Measurements from ENCODE around the gene CCDC171. TPM values are rescaled to one million over a fixed set of nuclear protein-coding genes. Genes with fewer than 3 reads are reported as not detected.
A peak's percentile ranks its signal among the peaks of the same experiment; 100 is the strongest.

CCDC171 gene
- total and polyA plus RNA-seq, 2 donors from 2014 or later, result 1.2 to 5.1 TPM

DNA sequence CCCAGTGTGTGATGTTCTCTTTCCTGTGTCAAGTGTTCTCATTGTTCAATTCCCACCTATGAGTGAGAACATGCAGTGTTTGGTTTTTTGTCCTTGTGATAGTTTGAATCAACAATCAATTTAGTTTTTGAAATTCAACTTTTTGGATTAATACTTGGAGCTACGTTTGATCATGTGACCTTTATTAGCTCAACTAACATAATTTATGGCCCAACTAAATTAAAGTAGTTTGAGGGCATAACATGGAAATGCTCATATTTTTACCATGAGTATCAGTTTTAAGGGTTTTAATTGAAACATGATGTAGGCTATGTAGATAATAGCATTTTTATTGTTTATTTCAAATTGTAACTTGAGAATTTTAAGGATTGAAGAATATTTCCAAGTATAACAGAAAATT lies 168.0 kb downstream of the CCDC171 start:
- Histone ChIP-seq H3K27me3 (ENCODE audit: control insufficient read depth, insufficient read depth, low read length) (no peaks in the 10 kb centered on the region), H3K36me3 (ENCODE audit: control insufficient read depth in 2 of 3, insufficient read depth in 3 of 3, low read length in 3 of 3) (no peaks in the 10 kb centered on the region), H3K27ac (ENCODE audit: low read depth in 2 of 2, low read length in 2 of 2) (no peak overlapping the region), H3K4me3 (ENCODE audit: low read length in 3 of 3) (no peak overlapping the region), H3K9me3 (ENCODE audit: control insufficient read depth in 2 of 3, insufficient read depth in 1 of 3, low read length in 3 of 3) (no peaks in the 10 kb centered on the region), H3K9ac (ENCODE audit: low read length in 3 of 3) (no peak overlapping the region), H3K4me1 (ENCODE audit: control insufficient read depth in 2 of 3, insufficient read depth in 2 of 3, low read depth in 1 of 3, low read length in 3 of 3) (no peaks in the 10 kb centered on the region)
- intact Hi-C loops (cut with DNase I), result no loop called here
- TF ChIP-seq, protein P1, sequence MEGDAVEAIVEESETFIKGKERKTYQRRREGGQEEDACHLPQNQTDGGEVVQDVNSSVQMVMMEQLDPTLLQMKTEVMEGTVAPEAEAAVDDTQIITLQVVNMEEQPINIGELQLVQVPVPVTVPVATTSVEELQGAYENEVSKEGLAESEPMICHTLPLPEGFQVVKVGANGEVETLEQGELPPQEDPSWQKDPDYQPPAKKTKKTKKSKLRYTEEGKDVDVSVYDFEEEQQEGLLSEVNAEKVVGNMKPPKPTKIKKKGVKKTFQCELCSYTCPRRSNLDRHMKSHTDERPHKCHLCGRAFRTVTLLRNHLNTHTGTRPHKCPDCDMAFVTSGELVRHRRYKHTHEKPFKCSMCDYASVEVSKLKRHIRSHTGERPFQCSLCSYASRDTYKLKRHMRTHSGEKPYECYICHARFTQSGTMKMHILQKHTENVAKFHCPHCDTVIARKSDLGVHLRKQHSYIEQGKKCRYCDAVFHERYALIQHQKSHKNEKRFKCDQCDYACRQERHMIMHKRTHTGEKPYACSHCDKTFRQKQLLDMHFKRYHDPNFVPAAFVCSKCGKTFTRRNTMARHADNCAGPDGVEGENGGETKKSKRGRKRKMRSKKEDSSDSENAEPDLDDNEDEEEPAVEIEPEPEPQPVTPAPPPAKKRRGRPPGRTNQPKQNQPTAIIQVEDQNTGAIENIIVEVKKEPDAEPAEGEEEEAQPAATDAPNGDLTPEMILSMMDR (IDR thresholded peaks at IDR 0.05; ENCODE audit: borderline replicate concordance, extremely low read depth, insufficient read depth), result no peak
- FAIRE-seq, result no peak
- DNase-seq, result no peak

DNA sequence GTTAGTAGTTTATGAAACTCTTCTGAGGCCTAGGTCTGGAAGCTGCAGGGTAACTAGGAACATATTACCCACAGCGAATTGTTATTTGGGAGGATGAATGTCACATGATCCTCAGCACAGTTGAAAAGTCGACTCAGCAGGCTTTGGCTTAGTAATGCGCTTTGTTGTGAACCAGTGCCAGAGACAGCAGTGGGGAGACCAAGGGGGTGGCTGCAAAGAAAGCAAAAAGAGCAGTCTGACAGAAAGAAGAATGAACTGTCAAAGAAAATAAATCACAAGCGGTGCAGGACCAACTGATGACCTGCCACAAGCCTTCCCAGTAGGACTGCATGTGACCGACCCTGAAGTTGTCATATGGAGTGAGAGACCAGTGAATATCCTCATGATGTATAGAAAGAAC lies 170.0 kb downstream of the CCDC171 start:
- no peaks in the 10 kb centered on the region for H3K27me3 ChIP-seq (ENCODE audit: control insufficient read depth, insufficient read depth, low read length)
- H3K4me3 ChIP-seq (ENCODE audit: low read length in 3 of 3), result no peak overlapping the region
- H3K36me3 ChIP-seq (ENCODE audit: control insufficient read depth in 2 of 3, insufficient read depth in 3 of 3, low read length in 3 of 3), result no peaks in the 10 kb centered on the region
- no peaks in the 10 kb centered on the region for H3K9me3 ChIP-seq (ENCODE audit: control insufficient read depth in 2 of 3, insufficient read depth in 1 of 3, low read length in 3 of 3)
- TF ChIP-seq, protein P1 (IDR thresholded peaks at IDR 0.05; ENCODE audit: borderline replicate concordance, extremely low read depth, insufficient read depth), result no peak
- DNase-seq (peak in 2 of 5 donors; percentile 11 to 22), FAIRE-seq (no peak)
- intact Hi-C loops (cut with DNase I), result no loop called here
- H3K4me1 ChIP-seq (ENCODE audit: control insufficient read depth in 2 of 3, insufficient read depth in 2 of 3, low read depth in 1 of 3, low read length in 3 of 3), result no peaks in the 10 kb centered on the region
- no peak overlapping the region for H3K9ac ChIP-seq (ENCODE audit: low read length in 3 of 3)
- no peak overlapping the region for H3K27ac ChIP-seq (ENCODE audit: low read depth in 2 of 2, low read length in 2 of 2)

DNA sequence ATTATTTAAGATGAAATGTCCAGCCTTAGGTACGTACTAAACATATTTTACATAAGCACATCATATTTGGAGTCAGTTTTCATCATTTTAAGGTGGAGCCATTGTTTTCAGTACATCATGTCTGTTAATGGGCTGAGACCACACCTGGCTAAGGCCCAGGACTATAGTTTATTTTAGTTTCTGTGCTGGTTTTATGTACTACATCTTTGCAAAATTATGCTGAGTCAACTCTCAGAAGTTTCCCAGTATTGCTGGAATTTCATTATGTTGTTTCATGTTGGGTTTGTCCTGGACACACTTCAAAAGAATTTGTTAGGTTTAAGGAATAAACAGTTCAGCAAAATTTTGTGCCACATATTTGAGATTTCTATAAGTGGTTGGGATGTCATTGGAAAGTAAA lies 171.2 kb downstream of the CCDC171 start:
- Histone ChIP-seq H3K9me3 (ENCODE audit: control insufficient read depth in 2 of 3, insufficient read depth in 1 of 3, low read length in 3 of 3) (no peaks in the 10 kb centered on the region), H3K9ac (ENCODE audit: low read length in 3 of 3) (no peak overlapping the region), H3K27me3 (ENCODE audit: control insufficient read depth, insufficient read depth, low read length) (no peaks in the 10 kb centered on the region), H3K27ac (ENCODE audit: low read depth in 2 of 2, low read length in 2 of 2) (no peak overlapping the region), H3K4me1 (ENCODE audit: control insufficient read depth in 2 of 3, insufficient read depth in 2 of 3, low read depth in 1 of 3, low read length in 3 of 3) (no peaks in the 10 kb centered on the region), H3K36me3 (ENCODE audit: control insufficient read depth in 2 of 3, insufficient read depth in 3 of 3, low read length in 3 of 3) (no peaks in the 10 kb centered on the region), H3K4me3 (ENCODE audit: low read length in 3 of 3) (no peak overlapping the region)
- TF ChIP-seq, protein P1 (IDR thresholded peaks at IDR 0.05; ENCODE audit: borderline replicate concordance, extremely low read depth, insufficient read depth), result no peak
- intact Hi-C loops (cut with DNase I), result no loop called here
- FAIRE-seq (no peak), DNase-seq (no peak)

DNA sequence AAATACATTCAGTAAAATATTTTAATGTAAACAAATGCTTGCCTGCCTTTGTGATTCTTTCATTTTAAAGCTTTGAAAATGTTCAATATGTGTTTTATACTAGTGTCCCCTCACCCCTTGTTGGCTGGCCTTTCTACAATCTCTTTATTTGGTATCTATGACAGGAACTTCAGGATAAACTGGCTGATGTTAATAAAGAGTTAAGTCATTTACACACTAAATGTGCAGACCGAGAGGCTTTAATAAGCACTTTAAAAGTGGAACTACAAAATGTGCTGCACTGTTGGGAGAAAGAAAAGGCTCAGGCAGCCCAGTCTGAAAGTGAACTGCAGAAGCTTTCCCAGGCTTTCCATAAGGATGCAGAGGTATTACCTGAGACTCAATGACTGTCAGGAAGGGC lies 171.8 kb downstream of the CCDC171 start:
- DNase-seq, result no peak
- Histone ChIP-seq H3K9me3 (ENCODE audit: control insufficient read depth in 2 of 3, insufficient read depth in 1 of 3, low read length in 3 of 3) (no peaks in the 10 kb centered on the region), H3K27me3 (ENCODE audit: control insufficient read depth, insufficient read depth, low read length) (no peaks in the 10 kb centered on the region), H3K4me3 (ENCODE audit: low read length in 3 of 3) (no peak overlapping the region), H3K9ac (ENCODE audit: low read length in 3 of 3) (no peak overlapping the region), H3K27ac (ENCODE audit: low read depth in 2 of 2, low read length in 2 of 2) (no peak overlapping the region), H3K36me3 (ENCODE audit: control insufficient read depth in 2 of 3, insufficient read depth in 3 of 3, low read length in 3 of 3) (no peaks in the 10 kb centered on the region), H3K4me1 (ENCODE audit: control insufficient read depth in 2 of 3, insufficient read depth in 2 of 3, low read depth in 1 of 3, low read length in 3 of 3) (no peaks in the 10 kb centered on the region)
- TF ChIP-seq, protein P1 (IDR thresholded peaks at IDR 0.05; ENCODE audit: borderline replicate concordance, extremely low read depth, insufficient read depth), result no peak
- intact Hi-C loops (cut with DNase I), result no loop called here
- FAIRE-seq, result no peak

All from kidney (tissue), 14 donors.